Liver (tissue), 9 donors: ENCODE results near the gene FNDC1. TPM values are rescaled to one million over a fixed set of nuclear protein-coding genes. Genes with fewer than 3 reads are reported as not detected.

Experiments
- DNase-seq: peaks from one replicate; pipeline ENCODE4 v3.0.0-alpha.2; 2017; ENCODE audit warnings: low spot score
- H3K27ac ChIP-seq, 2 donors: one replicate each; pipeline ENCODE4 v1.7.0; 2013; ENCODE audit warnings: inconsistent platforms in 2 of 2, low read length in 2 of 2, control low read depth in 1 of 2, low read depth in 1 of 2, mild to moderate bottlenecking in 1 of 2
- H3K27me3 ChIP-seq, 4 donors: one replicate each; pipeline versions ENCODE4 v1.6.1 to v1.7.0; 2013; ENCODE audit warnings: low read length in 3 of 4, inconsistent platforms in 1 of 4, mild to moderate bottlenecking in 1 of 4, moderate library complexity in 1 of 4; ENCODE audit not compliant: control insufficient read depth in 4 of 4, insufficient read depth in 4 of 4
- H3K36me3 ChIP-seq, 4 donors: one replicate each; pipeline versions ENCODE4 v1.6.1 to v1.7.0; 2013; ENCODE audit warnings: low read length in 3 of 4, mild to moderate bottlenecking in 3 of 4, low read depth in 1 of 4, moderate library complexity in 1 of 4; ENCODE audit not compliant: control insufficient read depth in 4 of 4, insufficient read depth in 3 of 4
- H3K4me1 ChIP-seq, 4 donors: one replicate each; pipeline versions ENCODE4 v1.6.1 to v1.7.0; 2013; ENCODE audit warnings: low read length in 3 of 4, mild to moderate bottlenecking in 3 of 4, moderate library complexity in 1 of 4; ENCODE audit not compliant: control insufficient read depth in 4 of 4, insufficient read depth in 4 of 4
- H3K4me3 ChIP-seq, 3 donors: one replicate each; pipeline versions ENCODE4 v1.6.1 to v1.7.0; 2013; ENCODE audit warnings: low read length in 3 of 3, control low read depth in 1 of 3, low read depth in 1 of 3, mild to moderate bottlenecking in 1 of 3
- H3K9ac ChIP-seq, 2 donors: one replicate each; pipeline ENCODE4 v1.7.0; 2013; ENCODE audit warnings: low read length in 2 of 2, mild to moderate bottlenecking in 2 of 2, moderate library complexity in 2 of 2, control low read depth in 1 of 2, low read depth in 1 of 2
- H3K9me3 ChIP-seq, 4 donors: one replicate each; pipeline versions ENCODE4 v1.6.1 to v1.7.0; 2013; ENCODE audit warnings: low read length in 3 of 4; ENCODE audit not compliant: control insufficient read depth in 4 of 4
- FOXA1 ChIP-seq: IDR thresholded peaks from 2 replicates; pipeline ENCODE4 v1.6.1; 2016; ENCODE audit warnings: antibody characterized with exemption
- FOXA2 ChIP-seq: IDR thresholded peaks from 2 replicates; pipeline ENCODE4 v1.6.1; 2016; ENCODE audit warnings: antibody characterized with exemption
- GABPA ChIP-seq, 2 donors: IDR thresholded peaks in 1 of 2; conservative IDR thresholded peaks in 1 of 2; 2 replicates each; pipeline ENCODE4 v1.6.1; 2016; ENCODE audit warnings: antibody characterized with exemption in 2 of 2, mild to moderate bottlenecking in 1 of 2, moderate library complexity in 1 of 2
- HNF4G ChIP-seq: IDR thresholded peaks from 2 replicates; pipeline ENCODE4 v1.6.1; 2016; ENCODE audit warnings: antibody characterized with exemption
- JUND ChIP-seq, 2 donors: IDR thresholded peaks; 2 replicates each; pipeline ENCODE4 v1.6.1; 2016; ENCODE audit warnings: antibody characterized with exemption in 2 of 2
- RAD21 ChIP-seq, 2 donors: IDR thresholded peaks; 2 replicates each; pipeline ENCODE4 v1.6.1; 2016; ENCODE audit warnings: antibody characterized with exemption in 2 of 2, mild to moderate bottlenecking in 2 of 2
- RXRA ChIP-seq, 2 donors: IDR thresholded peaks; 2 replicates each; pipeline ENCODE4 v1.6.1; 2017 to 2018; ENCODE audit warnings: antibody characterized with exemption in 2 of 2, mild to moderate bottlenecking in 1 of 2
- SP1 ChIP-seq: IDR thresholded peaks from 2 replicates; pipeline ENCODE4 v1.6.1; 2018; ENCODE audit warnings: antibody characterized with exemption, mild to moderate bottlenecking
- TAF1 ChIP-seq: conservative IDR thresholded peaks from 2 replicates; pipeline ENCODE4 v1.6.1; 2016; ENCODE audit warnings: antibody characterized with exemption, mild to moderate bottlenecking
- YY1 ChIP-seq: IDR thresholded peaks from 2 replicates; pipeline ENCODE4 v1.6.1; 2016; ENCODE audit warnings: antibody characterized with exemption, mild to moderate bottlenecking
- WGBS: extraction: QIAGEN DNeasy Blood & Tissue Kit; methylation state at CpG from one replicate; pipeline ENCODE4 v1.1.7; 2013; 5-methylcytosine and 5-hydroxymethylcytosine counted together
- polyA plus RNA-seq, 2 donors: library from polyadenylated mRNA; stranded (reverse) in 1 of 2; unstranded in 1 of 2; fragments of 200-250 nt in 1 of 2; fragments of >200 nt in 1 of 2; fragmentation: Nextera tagmentation in 1 of 2; extraction: Ambion mirVana in 1 of 2; gene quantifications; one replicate each; pipeline versions ENCODE4 v1.2.1 to v1.2.3, GENCODE V29; 2013 to 2015
- total RNA-seq, 2 donors: library from RNA; depleted of rRNA; stranded (reverse); fragments of >200 nt; gene quantifications; one replicate each; pipeline ENCODE4 v1.2.3, GENCODE V29; 2014
- TF ChIP-seq, protein P1 (sequence below): IDR thresholded peaks from 2 replicates; pipeline ENCODE4 v1.6.1; 2016; ENCODE audit warnings: antibody characterized with exemption, mild to moderate bottlenecking
- TF ChIP-seq, protein P2 (sequence below): IDR thresholded peaks from 2 replicates; pipeline ENCODE4 v1.6.1; 2016; ENCODE audit warnings: antibody characterized with exemption
- TF ChIP-seq, protein P3 (sequence below): IDR thresholded peaks from 2 replicates; pipeline ENCODE4 v1.6.1; 2016; ENCODE audit warnings: antibody characterized with exemption
- TF ChIP-seq, protein P4 (sequence below): fragments of 150-350 bp; IDR thresholded peaks from 2 replicates; pipeline ENCODE4 v1.5.1; 2017; ENCODE audit warnings: improper control_type of control experiment, low read depth, low read length; ENCODE audit not compliant: missing input control
- donor health status: healthy.
- donor health status: healthy.
- donor health status: healthy.
- donor health status: healthy.
- donor health status: healthy.

Gene FNDC1
- total and polyA plus RNA-seq, 4 donors: 0.10 to 0.47 (median 0.17) TPM; not detected in 1

DNA sequence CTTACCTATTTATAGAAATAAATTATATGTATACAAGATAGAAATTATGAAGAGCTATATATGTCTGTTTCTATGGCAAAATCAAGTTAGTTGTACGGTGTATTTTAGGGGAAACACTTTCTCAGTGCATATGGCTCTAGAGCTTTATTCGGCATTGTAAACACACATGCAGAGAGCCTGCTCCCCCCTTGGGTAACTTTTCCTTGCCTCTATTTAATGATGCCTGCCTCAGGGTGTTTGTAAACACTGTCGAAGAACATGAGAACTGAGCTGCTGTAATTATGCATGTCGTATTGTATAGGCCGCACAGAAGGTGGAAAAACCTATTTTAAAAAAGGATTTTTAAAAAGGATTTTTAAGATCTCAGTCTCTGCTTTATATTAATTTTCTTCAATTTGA is 133.4 kb downstream of the FNDC1 start:
- no peak overlapping the region for H3K4me3 ChIP-seq
- H3K27ac ChIP-seq: no peak overlapping the region
- H3K4me1 ChIP-seq: peaks cover 8 to 21% (median 16%) of the 10 kb centered on the region in 4 donors
- H3K9me3 ChIP-seq: no peaks in the 10 kb centered on the region
- 73% methylated on average over 5 of the region's 5 CpGs for WGBS
- no peak overlapping the region for H3K9ac ChIP-seq
- no peaks in the 10 kb centered on the region for H3K36me3 ChIP-seq
- no peaks in the 10 kb centered on the region for H3K27me3 ChIP-seq
- TF ChIP-seq FOXA2: no peak
- no peak for TF ChIP-seq GABPA (IDR thresholded peaks at IDR 0.05 in 1 of 2, conservative IDR thresholded peaks at IDR 0.05 in 1 of 2)
- TF ChIP-seq, protein P1, sequence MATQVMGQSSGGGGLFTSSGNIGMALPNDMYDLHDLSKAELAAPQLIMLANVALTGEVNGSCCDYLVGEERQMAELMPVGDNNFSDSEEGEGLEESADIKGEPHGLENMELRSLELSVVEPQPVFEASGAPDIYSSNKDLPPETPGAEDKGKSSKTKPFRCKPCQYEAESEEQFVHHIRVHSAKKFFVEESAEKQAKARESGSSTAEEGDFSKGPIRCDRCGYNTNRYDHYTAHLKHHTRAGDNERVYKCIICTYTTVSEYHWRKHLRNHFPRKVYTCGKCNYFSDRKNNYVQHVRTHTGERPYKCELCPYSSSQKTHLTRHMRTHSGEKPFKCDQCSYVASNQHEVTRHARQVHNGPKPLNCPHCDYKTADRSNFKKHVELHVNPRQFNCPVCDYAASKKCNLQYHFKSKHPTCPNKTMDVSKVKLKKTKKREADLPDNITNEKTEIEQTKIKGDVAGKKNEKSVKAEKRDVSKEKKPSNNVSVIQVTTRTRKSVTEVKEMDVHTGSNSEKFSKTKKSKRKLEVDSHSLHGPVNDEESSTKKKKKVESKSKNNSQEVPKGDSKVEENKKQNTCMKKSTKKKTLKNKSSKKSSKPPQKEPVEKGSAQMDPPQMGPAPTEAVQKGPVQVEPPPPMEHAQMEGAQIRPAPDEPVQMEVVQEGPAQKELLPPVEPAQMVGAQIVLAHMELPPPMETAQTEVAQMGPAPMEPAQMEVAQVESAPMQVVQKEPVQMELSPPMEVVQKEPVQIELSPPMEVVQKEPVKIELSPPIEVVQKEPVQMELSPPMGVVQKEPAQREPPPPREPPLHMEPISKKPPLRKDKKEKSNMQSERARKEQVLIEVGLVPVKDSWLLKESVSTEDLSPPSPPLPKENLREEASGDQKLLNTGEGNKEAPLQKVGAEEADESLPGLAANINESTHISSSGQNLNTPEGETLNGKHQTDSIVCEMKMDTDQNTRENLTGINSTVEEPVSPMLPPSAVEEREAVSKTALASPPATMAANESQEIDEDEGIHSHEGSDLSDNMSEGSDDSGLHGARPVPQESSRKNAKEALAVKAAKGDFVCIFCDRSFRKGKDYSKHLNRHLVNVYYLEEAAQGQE: no peak
- no peak for TF ChIP-seq RXRA (IDR thresholded peaks at IDR 0.05)
- no peak for TF ChIP-seq TAF1
- TF ChIP-seq HNF4G: no peak
- DNase-seq: no peak

DNA sequence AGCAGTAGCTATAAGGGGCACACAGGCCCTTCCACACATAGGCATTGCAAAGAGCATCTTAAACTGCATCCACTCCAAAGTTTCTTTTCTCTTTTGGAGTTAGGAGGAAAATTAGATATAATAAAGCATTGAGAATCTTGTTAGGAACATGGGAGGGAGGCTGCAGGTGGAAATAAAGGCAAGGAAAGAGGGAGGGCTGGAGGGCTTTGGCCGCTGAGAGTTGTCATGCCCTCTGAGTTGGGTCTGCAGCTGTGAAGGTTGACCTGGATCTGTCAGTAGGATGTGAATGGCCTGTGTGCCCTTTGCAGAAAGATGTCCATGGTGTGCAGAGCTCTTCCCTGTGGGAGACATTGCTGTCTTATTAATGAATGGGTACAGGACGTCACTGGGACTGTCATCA is 134.0 kb downstream of the FNDC1 start:
- 81% methylated on average over 2 of the region's 2 CpGs for WGBS
- no peak for TF ChIP-seq SP1
- TF ChIP-seq, protein P2, sequence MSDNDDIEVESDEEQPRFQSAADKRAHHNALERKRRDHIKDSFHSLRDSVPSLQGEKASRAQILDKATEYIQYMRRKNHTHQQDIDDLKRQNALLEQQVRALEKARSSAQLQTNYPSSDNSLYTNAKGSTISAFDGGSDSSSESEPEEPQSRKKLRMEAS: no peak
- TF ChIP-seq RXRA (IDR thresholded peaks at IDR 0.05): no peak
- TF ChIP-seq RAD21 (IDR thresholded peaks at IDR 0.05): no peak
- TF ChIP-seq GABPA (IDR thresholded peaks at IDR 0.05 in 1 of 2, conservative IDR thresholded peaks at IDR 0.05 in 1 of 2): no peak
- no peak for TF ChIP-seq YY1
- no peak for TF ChIP-seq HNF4G
- TF ChIP-seq, protein P3, sequence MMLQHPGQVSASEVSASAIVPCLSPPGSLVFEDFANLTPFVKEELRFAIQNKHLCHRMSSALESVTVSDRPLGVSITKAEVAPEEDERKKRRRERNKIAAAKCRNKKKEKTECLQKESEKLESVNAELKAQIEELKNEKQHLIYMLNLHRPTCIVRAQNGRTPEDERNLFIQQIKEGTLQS: no peak
- TF ChIP-seq, protein P4, sequence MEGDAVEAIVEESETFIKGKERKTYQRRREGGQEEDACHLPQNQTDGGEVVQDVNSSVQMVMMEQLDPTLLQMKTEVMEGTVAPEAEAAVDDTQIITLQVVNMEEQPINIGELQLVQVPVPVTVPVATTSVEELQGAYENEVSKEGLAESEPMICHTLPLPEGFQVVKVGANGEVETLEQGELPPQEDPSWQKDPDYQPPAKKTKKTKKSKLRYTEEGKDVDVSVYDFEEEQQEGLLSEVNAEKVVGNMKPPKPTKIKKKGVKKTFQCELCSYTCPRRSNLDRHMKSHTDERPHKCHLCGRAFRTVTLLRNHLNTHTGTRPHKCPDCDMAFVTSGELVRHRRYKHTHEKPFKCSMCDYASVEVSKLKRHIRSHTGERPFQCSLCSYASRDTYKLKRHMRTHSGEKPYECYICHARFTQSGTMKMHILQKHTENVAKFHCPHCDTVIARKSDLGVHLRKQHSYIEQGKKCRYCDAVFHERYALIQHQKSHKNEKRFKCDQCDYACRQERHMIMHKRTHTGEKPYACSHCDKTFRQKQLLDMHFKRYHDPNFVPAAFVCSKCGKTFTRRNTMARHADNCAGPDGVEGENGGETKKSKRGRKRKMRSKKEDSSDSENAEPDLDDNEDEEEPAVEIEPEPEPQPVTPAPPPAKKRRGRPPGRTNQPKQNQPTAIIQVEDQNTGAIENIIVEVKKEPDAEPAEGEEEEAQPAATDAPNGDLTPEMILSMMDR: no peak
- no peak for TF ChIP-seq JUND (IDR thresholded peaks at IDR 0.05)
- TF ChIP-seq FOXA1: no peak
- no peak for TF ChIP-seq FOXA2
- no peak for TF ChIP-seq TAF1
- Histone ChIP-seq H3K9ac (no peak overlapping the region), H3K4me3 (no peak overlapping the region), H3K9me3 (no peaks in the 10 kb centered on the region), H3K36me3 (no peaks in the 10 kb centered on the region), H3K27ac (no peak overlapping the region), H3K4me1 (peaks cover 8 to 21% (median 16%) of the 10 kb centered on the region in 4 donors), H3K27me3 (no peaks in the 10 kb centered on the region)
- DNase-seq: no peak
